H9 (cell line): ENCODE measurements around the gene IGSF9B. TPM values are rescaled to one million over a fixed set of nuclear protein-coding genes. Genes with fewer than 3 reads are reported as not detected.

Experiments
- DNase-seq: peaks from one replicate; pipeline ENCODE4 v3.0.0-alpha.2; 2017
- H2AFZ ChIP-seq: one replicate; pipeline ENCODE4 v1.6.1; 2013; ENCODE audit warnings: mild to moderate bottlenecking, low read length, control low read depth, moderate library complexity
- H2AK5ac ChIP-seq: 2 replicates; pipeline ENCODE4 v1.6.1; 2013; ENCODE audit warnings: low read length, control low read depth, mixed read lengths; ENCODE audit not compliant: insufficient read length
- H2BK120ac ChIP-seq: one replicate; pipeline ENCODE4 v1.6.1; 2013; ENCODE audit warnings: low read depth, mild to moderate bottlenecking, low read length, control low read depth, inconsistent platforms; ENCODE audit not compliant: poor library complexity, severe bottlenecking
- H2BK12ac ChIP-seq: 2 replicates; pipeline ENCODE4 v1.6.1; 2013; ENCODE audit warnings: low read length, control low read depth, mixed read lengths, low read depth; ENCODE audit not compliant: insufficient read length
- H2BK15ac ChIP-seq: 2 replicates; pipeline ENCODE4 v1.6.1; 2013; ENCODE audit warnings: low read depth, low read length, control low read depth
- H2BK20ac ChIP-seq: one replicate; pipeline ENCODE4 v1.6.1; 2013; ENCODE audit warnings: low read depth, mild to moderate bottlenecking, low read length, control low read depth, inconsistent platforms; ENCODE audit not compliant: poor library complexity, severe bottlenecking
- H2BK5ac ChIP-seq: 2 replicates; pipeline ENCODE4 v1.6.1; 2013; ENCODE audit warnings: low read length, control low read depth, mixed read lengths; ENCODE audit not compliant: insufficient read length
- H3K14ac ChIP-seq: 2 replicates; pipeline ENCODE4 v1.6.1; 2013; ENCODE audit warnings: low read length, control low read depth; ENCODE audit not compliant: insufficient read depth
- H3K18ac ChIP-seq: 2 replicates; pipeline ENCODE4 v1.6.1; 2013; ENCODE audit warnings: low read depth, mild to moderate bottlenecking, mixed read lengths, low read length, control low read depth; ENCODE audit not compliant: insufficient read length
- H3K23ac ChIP-seq: 2 replicates; pipeline ENCODE4 v1.6.1; 2013; ENCODE audit warnings: low read length, control low read depth, mixed read lengths, low read depth; ENCODE audit not compliant: insufficient read length
- H3K23me2 ChIP-seq: 2 replicates; pipeline ENCODE4 v1.6.1; 2013; ENCODE audit warnings: low read depth, mild to moderate bottlenecking, mixed read lengths, low read length, control low read depth; ENCODE audit not compliant: insufficient read length, poor library complexity, severe bottlenecking
- H3K27ac ChIP-seq: 2 replicates; pipeline ENCODE4 v1.5.1; 2013; ENCODE audit warnings: low read length, control low read depth, mixed read lengths, low read depth; ENCODE audit not compliant: insufficient read length
- H3K27me3 ChIP-seq: 2 replicates; pipeline ENCODE4 v1.6.1; 2013; ENCODE audit warnings: low read length, control low read depth, inconsistent platforms; ENCODE audit not compliant: insufficient read depth
- H3K4ac ChIP-seq: 2 replicates; pipeline ENCODE4 v1.6.1; 2013; ENCODE audit warnings: low read depth, mild to moderate bottlenecking, control low read depth, inconsistent platforms, low read length, moderate library complexity
- H3K4me1 ChIP-seq: 2 replicates; pipeline ENCODE4 v1.6.1; 2013; ENCODE audit warnings: low read length, control low read depth, inconsistent platforms; ENCODE audit not compliant: insufficient read depth
- H3K4me2 ChIP-seq: 2 replicates; pipeline ENCODE4 v1.6.1; 2013; ENCODE audit warnings: low read length, control low read depth, mixed read lengths; ENCODE audit not compliant: insufficient read length, insufficient read depth
- H3K56ac ChIP-seq: 2 replicates; pipeline ENCODE4 v1.6.1; 2013; ENCODE audit warnings: low read depth, mild to moderate bottlenecking, mixed read lengths, low read length, control low read depth; ENCODE audit not compliant: insufficient read length
- H3K79me1 ChIP-seq: 2 replicates; pipeline ENCODE4 v1.6.1; 2013; ENCODE audit warnings: low read depth, mild to moderate bottlenecking, moderate library complexity, low read length, control low read depth, inconsistent platforms; ENCODE audit not compliant: insufficient read depth, poor library complexity, severe bottlenecking
- H3K79me2 ChIP-seq: 2 replicates; pipeline ENCODE4 v1.6.1; 2013; ENCODE audit warnings: low read length, control low read depth, inconsistent platforms; ENCODE audit not compliant: insufficient read depth
- H3K9ac ChIP-seq: 2 replicates; pipeline ENCODE4 v1.6.1; 2013; ENCODE audit warnings: low read length, control low read depth, mixed read lengths; ENCODE audit not compliant: insufficient read length; ENCODE audit errors: extremely low read depth
- H3K9me3 ChIP-seq: one replicate; pipeline ENCODE4 v1.6.1; 2013; ENCODE audit warnings: low read depth, low read length, inconsistent platforms; ENCODE audit not compliant: control insufficient read depth
- H3T11ph ChIP-seq: one replicate; pipeline ENCODE4 v1.6.1; 2013; ENCODE audit warnings: mild to moderate bottlenecking, low read length, control low read depth, inconsistent platforms
- H4K20me1 ChIP-seq: one replicate; pipeline ENCODE4 v1.6.1; 2013; ENCODE audit not compliant: control insufficient read depth, insufficient read length, insufficient read depth
- H4K5ac ChIP-seq: 2 replicates; pipeline ENCODE4 v1.6.1; 2013; ENCODE audit warnings: low read depth, mild to moderate bottlenecking, mixed read lengths, low read length, control low read depth; ENCODE audit not compliant: insufficient read length
- H4K8ac ChIP-seq: replicated peaks from 2 replicates; pipeline ENCODE4 v1.6.1; 2013; ENCODE audit warnings: low read length, control low read depth, mixed read lengths, low read depth; ENCODE audit not compliant: insufficient read length
- H4K91ac ChIP-seq: 2 replicates; pipeline ENCODE4 v1.6.1; 2013; ENCODE audit warnings: low read depth, mild to moderate bottlenecking, moderate library complexity, mixed read lengths, low read length, control low read depth; ENCODE audit not compliant: insufficient read length
- H3K27ac Mint-ChIP-seq, 3 experiments: 2 replicates in 2 of 3; 3 replicates in 1 of 3; pipeline ENCODE4 v1.8.0; 2020 to 2021; ENCODE audit warnings: mixed read lengths in 3 of 3, mild to moderate bottlenecking in 1 of 3, moderate library complexity in 1 of 3
- H3K27me3 Mint-ChIP-seq: 2 replicates; pipeline ENCODE4 v1.8.0; 2021; ENCODE audit warnings: low read depth, mild to moderate bottlenecking, moderate library complexity, mixed read lengths
- H3K36me3 Mint-ChIP-seq, 3 experiments: 2 replicates in 2 of 3; 3 replicates in 1 of 3; pipeline ENCODE4 v1.8.0; 2020 to 2021; ENCODE audit warnings: low read depth in 3 of 3, mixed read lengths in 3 of 3; ENCODE audit not compliant: insufficient read depth in 1 of 3
- H3K4me1 Mint-ChIP-seq, 2 experiments: 2 replicates each; pipeline ENCODE4 v1.8.0; 2020; ENCODE audit warnings: mixed read lengths in 2 of 2
- H3K4me3 Mint-ChIP-seq, 2 experiments: 2 replicates in 1 of 2; 3 replicates in 1 of 2; pipeline ENCODE4 v1.8.0; 2020 to 2021; ENCODE audit warnings: mild to moderate bottlenecking in 2 of 2, mixed read lengths in 2 of 2, moderate library complexity in 1 of 2
- H3K9me3 Mint-ChIP-seq, 2 experiments: 2 replicates in 1 of 2; 3 replicates in 1 of 2; pipeline ENCODE4 v1.8.0; 2020; ENCODE audit warnings: mild to moderate bottlenecking in 2 of 2, mixed read lengths in 2 of 2, moderate library complexity in 1 of 2
- WGBS: extraction: QIAGEN DNeasy Blood & Tissue Kit; methylation state at CpG from one replicate; pipeline ENCODE4 v1.1.7; 2013; ENCODE audit warnings: missing lambda C conversion rate, low lambda C conversion rate, mixed read lengths; ENCODE audit not compliant: insufficient read length; ENCODE audit errors: extremely low coverage; 5-methylcytosine and 5-hydroxymethylcytosine counted together
- total RNA-seq: library from RNA; stranded (reverse); gene quantifications from 2 replicates; pipeline ENCODE4 v1.2.1, GENCODE V29; 2021
- TF ChIP-seq, protein P1 (sequence below): fragments of 200-600 bp; sonication (generic); conservative IDR thresholded peaks from 3 replicates; pipeline ENCODE4 v1.8.0; 2021; ENCODE audit warnings: antibody characterized with exemption, mild to moderate bottlenecking

IGSF9B gene
- total RNA-seq, 1 experiment from 2014 or later, result 25.7 TPM

DNA sequence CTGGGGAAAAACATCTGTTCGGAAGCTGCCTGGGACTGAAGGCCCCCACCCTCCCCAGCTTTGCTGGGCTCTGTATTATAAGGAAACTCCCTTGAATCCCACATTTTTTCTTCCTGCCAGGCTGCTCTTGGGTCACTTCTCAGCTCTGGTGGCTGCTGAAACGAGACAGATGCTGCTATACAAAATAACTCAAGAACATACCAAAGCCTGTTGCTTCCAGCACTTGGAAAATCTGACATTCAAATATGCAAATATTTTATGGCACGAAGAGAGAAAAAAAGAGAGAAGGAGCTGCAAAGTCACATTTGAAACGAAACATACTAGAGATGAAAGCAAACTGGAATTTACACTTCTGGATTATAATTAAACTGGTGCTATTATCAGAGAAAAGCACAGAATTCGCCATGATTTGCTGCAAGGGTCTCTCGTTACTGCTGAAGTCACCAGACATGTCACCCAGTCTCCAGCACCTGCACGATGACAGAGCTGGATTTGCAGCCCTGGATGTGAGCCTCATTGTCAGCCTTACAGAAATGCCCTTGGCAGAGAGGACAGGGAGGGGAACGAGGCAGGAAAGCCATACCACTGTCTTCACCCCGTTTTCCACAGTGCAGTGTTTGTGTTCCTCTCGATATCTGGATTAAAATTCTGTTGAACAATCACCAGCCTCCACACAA, 47.9 kb upstream of the IGSF9B start:
- Histone ChIP-seq H3K23ac (no peak overlapping the region), H2BK12ac (no peak overlapping the region), H4K5ac (no peak overlapping the region), H2BK5ac (no peak overlapping the region), H3K9me3 (no peaks in the 10 kb centered on the region), H3K4me1 (peaks cover 5% of the 10 kb centered on the region; the same call in 1 of the 2 replicates), H4K8ac (no peak overlapping the region), H4K20me1 (no peaks in the 10 kb centered on the region), H3T11ph (no peak overlapping the region), H3K18ac (no peak overlapping the region), H3K79me1 (no peaks in the 10 kb centered on the region), H3K56ac (no peak overlapping the region), H2AFZ (no peak overlapping the region), H3K9ac (no peak overlapping the region), H3K79me2 (no peaks in the 10 kb centered on the region), H3K27me3 (no peaks in the 10 kb centered on the region), H2BK20ac (no peak overlapping the region), H3K27ac (no peak overlapping the region), H3K14ac (no peak overlapping the region; the same call in 1 of the 2 replicates), H4K91ac (no peak overlapping the region), H3K4me2 (no peak overlapping the region), H2BK15ac (no peak overlapping the region), H2AK5ac (no peak overlapping the region), H3K4ac (no peak overlapping the region), H3K23me2 (no peaks in the 10 kb centered on the region), H2BK120ac (no peak overlapping the region)
- Mint-ChIP-seq H3K4me3 (no peak overlapping the region), H3K27me3 (peaks cover 3% of the 10 kb centered on the region; the same call in 1 of the 2 replicates), H3K27ac (no peak overlapping the region), H3K9me3 (no peaks in the 10 kb centered on the region), H3K4me1 (peaks cover 11 to 14% of the 10 kb centered on the region in 2 experiments), H3K36me3 (no peaks in the 10 kb centered on the region)
- WGBS, result no CpG with 5 or more reads among the region's 10 CpGs
- TF ChIP-seq, protein P1, sequence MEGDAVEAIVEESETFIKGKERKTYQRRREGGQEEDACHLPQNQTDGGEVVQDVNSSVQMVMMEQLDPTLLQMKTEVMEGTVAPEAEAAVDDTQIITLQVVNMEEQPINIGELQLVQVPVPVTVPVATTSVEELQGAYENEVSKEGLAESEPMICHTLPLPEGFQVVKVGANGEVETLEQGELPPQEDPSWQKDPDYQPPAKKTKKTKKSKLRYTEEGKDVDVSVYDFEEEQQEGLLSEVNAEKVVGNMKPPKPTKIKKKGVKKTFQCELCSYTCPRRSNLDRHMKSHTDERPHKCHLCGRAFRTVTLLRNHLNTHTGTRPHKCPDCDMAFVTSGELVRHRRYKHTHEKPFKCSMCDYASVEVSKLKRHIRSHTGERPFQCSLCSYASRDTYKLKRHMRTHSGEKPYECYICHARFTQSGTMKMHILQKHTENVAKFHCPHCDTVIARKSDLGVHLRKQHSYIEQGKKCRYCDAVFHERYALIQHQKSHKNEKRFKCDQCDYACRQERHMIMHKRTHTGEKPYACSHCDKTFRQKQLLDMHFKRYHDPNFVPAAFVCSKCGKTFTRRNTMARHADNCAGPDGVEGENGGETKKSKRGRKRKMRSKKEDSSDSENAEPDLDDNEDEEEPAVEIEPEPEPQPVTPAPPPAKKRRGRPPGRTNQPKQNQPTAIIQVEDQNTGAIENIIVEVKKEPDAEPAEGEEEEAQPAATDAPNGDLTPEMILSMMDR, result no peak
- no peak for DNase-seq
